Uterus (tissue), 4 donors: ENCODE measurements around the gene FAM120B. TPM values are rescaled to one million over a fixed set of nuclear protein-coding genes. Genes with fewer than 3 reads are reported as not detected.

Experiments
- DNase-seq, 2 donors: peaks; one replicate each; pipeline ENCODE4 v3.0.0-alpha.2; 2019 to 2020
- H3K27ac ChIP-seq, 2 donors: fragments of 200-600 bp; sonication (generic); 1 replicate in 1 of 2; 2 replicates in 1 of 2; pipeline ENCODE4 v1.5.1; 2016 to 2018
- H3K27me3 ChIP-seq, 2 donors: fragments of 200-600 bp; sonication (generic); one replicate each; pipeline ENCODE4 v1.5.1; 2018 to 2019; ENCODE audit warnings: control low read depth in 1 of 2
- H3K36me3 ChIP-seq, 2 donors: fragments of 200-600 bp; sonication (generic); one replicate each; pipeline ENCODE4 v1.5.1; 2019; ENCODE audit warnings: control low read depth in 1 of 2
- H3K4me1 ChIP-seq, 2 donors: fragments of 200-600 bp; sonication (generic); one replicate each; pipeline ENCODE4 v1.5.1; 2018 to 2019; ENCODE audit warnings: control low read depth in 1 of 2
- H3K4me3 ChIP-seq, 2 donors: fragments of 200-600 bp; sonication (generic); 1 replicate in 1 of 2; 2 replicates in 1 of 2; pipeline ENCODE4 v1.5.1; 2018 to 2019; ENCODE audit warnings: mild to moderate bottlenecking in 1 of 2
- H3K9me3 ChIP-seq, 2 donors: fragments of 200-600 bp; sonication (generic); one replicate each; pipeline ENCODE4 v1.5.1; 2019; ENCODE audit warnings: control low read depth in 1 of 2
- POLR2A ChIP-seq, 2 donors: fragments of 450-650 bp; IDR thresholded peaks; one replicate each; pipeline ENCODE4 v1.6.1; 2016; ENCODE audit warnings: antibody characterized with exemption in 2 of 2, mild to moderate bottlenecking in 1 of 2, moderate library complexity in 1 of 2
- intact Hi-C: fragments of 100-400 bp; cut with DNase I; formaldehyde crosslinking; loops from one replicate; pipeline ENCODE4 v1.15.1; 2023; ENCODE audit warnings: low total_unique reads
- total RNA-seq, 4 donors: library from RNA; depleted of rRNA in 3 of 4; stranded (reverse); fragments of >200 nt in 3 of 4; gene quantifications; one replicate each; pipeline versions ENCODE4 v1.1.0 to v1.2.4, GENCODE V29; 2014 to 2023
- TF ChIP-seq, protein P1 (sequence below), 4 experiments: fragments of 200-600 bp in 2 of 4; fragments of 450-650 bp in 2 of 4; sonication (generic) in 2 of 4; IDR thresholded peaks; one replicate each; pipeline ENCODE4 v1.5.1; 2016 to 2019; ENCODE audit warnings: antibody characterized with exemption in 4 of 4, mild to moderate bottlenecking in 2 of 4, moderate library complexity in 1 of 4
- donor health status: DM: yes; HTN: yes; CAD: no.

The FAM120B gene
- total RNA-seq, 4 donors from 2014 or later, result 12.1 to 50.9 (median 35.2) TPM

DNA sequence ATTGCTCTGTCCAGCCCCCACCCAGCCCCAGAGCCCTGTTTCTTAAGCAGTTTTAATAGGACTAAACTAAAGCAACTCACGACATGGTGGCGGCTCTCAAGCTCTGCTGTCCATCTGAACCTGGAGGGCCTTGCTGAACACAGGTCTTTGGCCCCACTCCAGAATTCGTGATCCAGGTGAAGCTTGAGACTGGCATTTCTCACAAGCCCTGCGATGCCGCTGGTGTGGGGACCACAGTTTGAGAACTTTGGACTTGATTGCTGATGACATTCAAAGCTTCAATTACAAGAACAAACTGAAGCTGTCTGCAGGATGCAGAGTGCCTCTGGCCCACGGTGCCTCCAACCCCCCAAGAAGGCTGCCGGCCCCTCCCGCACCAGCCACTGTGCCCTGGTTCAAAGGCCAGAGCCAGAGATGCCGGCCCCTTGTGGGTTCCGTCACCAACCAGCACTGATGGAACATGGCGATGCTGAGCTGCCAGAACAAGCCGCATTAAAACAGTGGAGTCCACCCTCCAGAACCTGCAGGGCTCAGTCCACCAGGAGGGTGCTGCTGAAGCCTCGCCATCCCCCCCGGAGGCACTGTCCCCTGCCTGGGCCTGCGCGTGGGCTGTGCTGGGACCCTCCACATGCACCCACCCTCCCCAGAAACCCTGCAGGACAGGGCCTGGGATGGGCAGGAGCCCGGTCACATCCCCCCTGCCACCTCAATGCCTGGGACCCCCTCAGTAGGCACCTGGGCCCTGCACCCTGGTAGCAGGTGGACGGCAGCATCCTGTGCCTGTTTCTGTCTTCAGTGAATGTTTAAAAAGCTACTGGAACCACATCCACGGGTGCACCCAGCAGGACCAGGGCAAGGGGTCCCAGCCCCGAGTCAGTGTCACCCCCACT, 145.4 kb downstream of the FAM120B start:
- H3K9me3 ChIP-seq, result no peaks in the 10 kb centered on the region
- H3K36me3 ChIP-seq, result no peaks in the 10 kb centered on the region
- TF ChIP-seq, protein P1, sequence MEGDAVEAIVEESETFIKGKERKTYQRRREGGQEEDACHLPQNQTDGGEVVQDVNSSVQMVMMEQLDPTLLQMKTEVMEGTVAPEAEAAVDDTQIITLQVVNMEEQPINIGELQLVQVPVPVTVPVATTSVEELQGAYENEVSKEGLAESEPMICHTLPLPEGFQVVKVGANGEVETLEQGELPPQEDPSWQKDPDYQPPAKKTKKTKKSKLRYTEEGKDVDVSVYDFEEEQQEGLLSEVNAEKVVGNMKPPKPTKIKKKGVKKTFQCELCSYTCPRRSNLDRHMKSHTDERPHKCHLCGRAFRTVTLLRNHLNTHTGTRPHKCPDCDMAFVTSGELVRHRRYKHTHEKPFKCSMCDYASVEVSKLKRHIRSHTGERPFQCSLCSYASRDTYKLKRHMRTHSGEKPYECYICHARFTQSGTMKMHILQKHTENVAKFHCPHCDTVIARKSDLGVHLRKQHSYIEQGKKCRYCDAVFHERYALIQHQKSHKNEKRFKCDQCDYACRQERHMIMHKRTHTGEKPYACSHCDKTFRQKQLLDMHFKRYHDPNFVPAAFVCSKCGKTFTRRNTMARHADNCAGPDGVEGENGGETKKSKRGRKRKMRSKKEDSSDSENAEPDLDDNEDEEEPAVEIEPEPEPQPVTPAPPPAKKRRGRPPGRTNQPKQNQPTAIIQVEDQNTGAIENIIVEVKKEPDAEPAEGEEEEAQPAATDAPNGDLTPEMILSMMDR (IDR thresholded peaks at IDR 0.05), result no peak
- TF ChIP-seq POLR2A (IDR thresholded peaks at IDR 0.05), result no peak
- H3K27me3 ChIP-seq, result no peaks in the 10 kb centered on the region
- DNase-seq, result no peak
- H3K27ac ChIP-seq, result no peak overlapping the region
- H3K4me1 ChIP-seq, result no peaks in the 10 kb centered on the region
- H3K4me3 ChIP-seq, result no peak overlapping the region
- intact Hi-C loops, result no loop called here

DNA sequence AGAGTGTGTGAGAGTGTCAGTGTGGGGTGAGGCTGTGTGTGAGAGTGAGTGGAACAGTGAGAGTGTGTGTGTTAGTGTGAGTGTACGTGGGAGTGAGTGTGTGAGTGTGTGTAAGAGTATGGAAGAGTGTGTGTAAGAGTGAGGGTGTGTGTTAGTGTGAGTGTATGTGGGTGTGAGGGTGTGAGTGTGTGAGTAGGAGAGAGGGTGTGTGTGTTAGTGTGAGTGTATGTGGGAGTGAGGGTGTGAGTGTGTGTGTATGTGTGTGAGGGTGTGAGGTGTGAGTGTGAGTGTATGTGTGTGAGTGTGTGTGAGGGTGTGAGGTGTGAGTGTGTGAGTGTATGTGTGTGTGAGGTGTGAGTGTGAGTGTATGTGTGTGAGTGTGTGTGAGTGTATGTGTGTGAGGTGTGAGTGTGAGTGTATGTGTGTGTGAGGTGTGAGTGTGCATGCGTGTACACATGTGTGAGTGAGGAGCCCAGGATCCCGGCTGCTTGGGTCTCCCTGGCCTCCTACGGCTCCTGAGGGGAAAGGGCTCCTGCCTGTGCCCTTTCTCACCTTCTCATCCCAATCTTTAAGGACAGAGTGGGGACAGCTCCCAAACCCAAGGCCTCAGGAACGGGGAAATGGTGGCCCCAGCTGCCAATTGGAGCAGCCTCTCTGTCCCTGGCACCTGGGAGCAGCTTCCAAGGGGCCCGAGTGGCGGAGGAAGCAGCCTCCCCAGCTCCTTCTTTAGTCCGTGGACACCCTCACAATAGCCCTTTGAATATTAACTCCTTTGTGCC, 146.4 kb downstream of the FAM120B start:
- intact Hi-C loops, result no loop called here
- Histone ChIP-seq H3K27me3 (no peaks in the 10 kb centered on the region), H3K4me3 (no peak overlapping the region), H3K4me1 (no peaks in the 10 kb centered on the region), H3K36me3 (no peaks in the 10 kb centered on the region), H3K9me3 (no peaks in the 10 kb centered on the region), H3K27ac (no peak overlapping the region)
- no peak for TF ChIP-seq POLR2A (IDR thresholded peaks at IDR 0.05)
- TF ChIP-seq, protein P1 (IDR thresholded peaks at IDR 0.05), result no peak
- DNase-seq, result no peak

DNA sequence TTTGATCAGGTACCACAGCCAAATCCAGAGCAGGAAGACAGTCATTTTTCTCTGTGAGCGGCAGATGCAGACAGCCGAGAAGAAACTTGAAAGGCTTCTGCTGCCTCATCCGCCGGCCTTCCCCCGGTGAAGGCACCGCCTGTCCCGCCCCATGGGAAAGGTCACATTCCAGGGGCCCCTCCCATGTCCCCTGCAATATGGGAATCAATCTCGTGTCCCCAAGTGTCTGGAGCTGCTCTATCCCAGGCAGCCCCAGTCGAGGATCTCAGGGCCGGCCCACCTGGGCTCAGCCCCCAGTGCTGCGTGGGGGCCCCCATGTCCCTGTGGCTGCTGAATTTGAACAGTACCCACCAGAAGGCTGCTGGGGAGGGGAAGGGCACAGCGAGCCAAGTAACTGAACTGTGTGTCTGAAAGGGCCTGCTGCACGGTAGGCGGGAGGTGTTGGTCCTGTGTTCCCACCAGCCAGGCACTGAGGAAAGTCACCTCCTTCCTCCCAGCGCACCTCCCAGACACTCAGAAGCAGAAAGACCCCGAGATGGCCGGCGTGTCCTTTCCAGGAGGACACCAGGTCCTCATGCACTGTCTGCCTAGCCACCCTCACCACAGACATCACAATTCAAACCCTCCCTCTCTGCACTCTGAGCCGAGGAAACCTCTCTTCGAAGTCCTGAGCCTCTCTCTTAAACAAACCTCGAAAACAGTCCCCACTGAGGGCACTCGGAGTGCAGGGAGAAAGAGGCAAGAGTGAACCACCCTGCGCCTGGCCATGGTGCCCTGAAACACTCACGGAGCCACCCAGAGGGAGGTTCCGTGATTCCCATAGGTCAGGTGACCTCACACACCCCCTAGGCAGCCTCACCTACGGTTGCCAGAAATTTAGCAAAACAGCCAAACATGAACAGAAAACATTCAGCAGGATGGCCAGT, 147.3 kb downstream of the FAM120B start:
- no peak for TF ChIP-seq POLR2A (IDR thresholded peaks at IDR 0.05)
- TF ChIP-seq, protein P1 (IDR thresholded peaks at IDR 0.05), result no peak
- no peak for DNase-seq
- intact Hi-C loops, result no loop called here
- Histone ChIP-seq H3K4me3 (no peak overlapping the region), H3K27ac (no peak overlapping the region), H3K27me3 (no peaks in the 10 kb centered on the region), H3K4me1 (no peaks in the 10 kb centered on the region), H3K36me3 (no peaks in the 10 kb centered on the region), H3K9me3 (no peaks in the 10 kb centered on the region)

DNA sequence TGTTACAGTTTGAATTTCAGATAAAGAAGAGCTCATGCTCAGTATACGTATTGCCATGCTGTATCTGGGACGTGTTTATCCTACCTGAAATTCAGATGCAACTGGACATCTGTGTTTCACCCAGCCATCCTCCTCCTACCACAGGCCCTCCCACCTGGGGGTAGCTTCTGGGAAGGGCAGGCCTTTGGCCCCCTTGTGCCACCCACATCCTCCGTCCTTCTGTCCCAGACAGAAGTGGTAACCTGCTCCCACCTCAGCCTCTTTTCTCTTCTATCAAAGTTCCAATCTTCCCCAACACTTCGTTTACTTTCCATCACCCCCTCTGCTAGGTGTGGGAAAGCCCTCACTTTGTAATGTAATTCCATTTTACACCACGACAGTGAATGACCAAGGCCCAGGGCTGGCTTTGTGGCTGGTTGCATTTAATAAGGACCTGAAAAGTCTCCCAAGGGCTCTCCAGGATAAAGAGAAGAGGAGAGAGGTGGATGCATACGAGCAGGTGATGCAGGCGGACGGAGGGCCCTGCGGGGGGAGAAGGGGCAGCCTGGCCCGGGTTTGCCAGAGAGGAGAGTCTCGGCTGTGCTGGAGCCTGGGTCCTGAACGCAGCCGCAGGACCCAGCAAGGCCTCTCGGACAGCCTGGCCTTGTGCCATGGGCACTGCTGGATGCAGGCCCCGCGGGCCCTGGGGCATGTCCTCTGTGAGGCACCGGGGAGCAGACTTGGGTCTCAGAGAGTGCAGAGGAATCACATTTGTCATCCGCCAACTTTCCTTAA, 148.1 kb downstream of the FAM120B start:
- Histone ChIP-seq H3K27me3 (no peaks in the 10 kb centered on the region), H3K27ac (no peak overlapping the region), H3K4me3 (no peak overlapping the region), H3K4me1 (no peaks in the 10 kb centered on the region), H3K9me3 (no peaks in the 10 kb centered on the region), H3K36me3 (no peaks in the 10 kb centered on the region)
- no peak for TF ChIP-seq POLR2A (IDR thresholded peaks at IDR 0.05)
- TF ChIP-seq, protein P1 (IDR thresholded peaks at IDR 0.05), result no peak
- intact Hi-C loops, result no loop called here
- no peak for DNase-seq
